Esophagus squamous epithelium (tissue), 5 donors: Measurements from ENCODE around the gene RTL10. TPM values are rescaled to one million over a fixed set of nuclear protein-coding genes. Genes with fewer than 3 reads are reported as not detected.

Source experiments
- DNase-seq: peaks from one replicate; lab custom pipeline; 2025; lab: John Stamatoyannopoulos, UW
- H3K27ac ChIP-seq, 4 donors: fragments of 200-600 bp; sonication (generic); one replicate each; pipeline ENCODE4 v1.5.1; 2016 to 2019; ENCODE audit warnings: mild to moderate bottlenecking in 1 of 4
- H3K27me3 ChIP-seq, 4 donors: fragments of 200-600 bp; sonication (generic); 1 replicate in 3 of 4; 2 replicates in 1 of 4; pipeline versions ENCODE4 v1.5.1 to v1.6.0; 2017 to 2021; ENCODE audit warnings: antibody characterized with exemption in 1 of 4
- H3K36me3 ChIP-seq, 3 donors: fragments of 200-600 bp; sonication (generic); one replicate each; pipeline ENCODE4 v1.5.1; 2016 to 2019
- H3K4me1 ChIP-seq, 3 donors: fragments of 200-600 bp; sonication (generic); one replicate each; pipeline ENCODE4 v1.5.1; 2017 to 2019
- H3K4me3 ChIP-seq, 4 donors: fragments of 200-600 bp; sonication (generic); 1 replicate in 3 of 4; 2 replicates in 1 of 4; pipeline ENCODE4 v1.5.1; 2016 to 2019; ENCODE audit warnings: mild to moderate bottlenecking in 2 of 4, moderate library complexity in 1 of 4
- H3K9me3 ChIP-seq, 3 donors: fragments of 200-600 bp; sonication (generic); one replicate each; pipeline ENCODE4 v1.5.1; 2016 to 2019
- CTCF ChIP-seq, 6 experiments: fragments of 450-650 bp in 4 of 6; fragments of 200-600 bp in 2 of 6; sonication (generic) in 2 of 6; IDR thresholded peaks; one replicate each; pipeline ENCODE4 v1.5.1; 2016 to 2019; ENCODE audit warnings: antibody characterized with exemption in 6 of 6, mild to moderate bottlenecking in 4 of 6, moderate library complexity in 4 of 6
- POLR2A ChIP-seq, 4 donors: fragments of 450-650 bp; IDR thresholded peaks; one replicate each; pipeline ENCODE4 v1.6.1; 2017; ENCODE audit warnings: antibody characterized with exemption in 4 of 4, mild to moderate bottlenecking in 4 of 4, moderate library complexity in 3 of 4
- WGBS, 2 donors: methylation state at CpG; one replicate each; pipeline ENCODE4 v1.1.5; 2018; 5-methylcytosine and 5-hydroxymethylcytosine counted together
- intact Hi-C: fragments of 100-400 bp; cut with DNase I; formaldehyde crosslinking; loops from one replicate; pipeline ENCODE4 v1.15.0; 2022
- total RNA-seq, 4 donors: library from RNA; depleted of rRNA; stranded (reverse); fragments of >200 nt; gene quantifications; one replicate each; pipeline ENCODE4 v1.1.0, GENCODE V29; 2016
- donor health status: DM: yes; HTN: yes; CAD: no.

The RTL10 gene
- total RNA-seq, 4 donors from 2014 or later = 9.4 to 18.2 (median 11.4) TPM

- Histone ChIP-seq H3K4me1 (peaks cover 12 to 56% (median 25%) of the 10 kb centered on the region in 3 donors), H3K36me3 (peaks cover 0 to 19% (median 0%) of the 10 kb centered on the region in 3 donors), H3K27me3 (no peaks in the 10 kb centered on the region), H3K4me3 (no peak overlapping the region), H3K9me3 (no peaks in the 10 kb centered on the region), H3K27ac (peak overlapping the region in 2 of 4 donors; percentile 0 to 26)
- 88 to 99% methylated on average over 6 to 10 of the region's 26 CpGs for WGBS, 2 donors
- intact Hi-C loops = no loop called here
- no peak for DNase-seq
- TF ChIP-seq POLR2A (IDR thresholded peaks at IDR 0.05) (no peak), CTCF (IDR thresholded peaks at IDR 0.05) (no peak)
These were observed 28.0 kb upstream of the RTL10 start for GRCh38 chr22:19882446-19883381.

GRCh38 chr22:19880786-19881569 is 26.3 kb upstream of the RTL10 start:
- H3K27me3 ChIP-seq = no peaks in the 10 kb centered on the region
- H3K4me1 ChIP-seq = peaks cover 5 to 43% (median 18%) of the 10 kb centered on the region in 3 donors
- peak overlapping the region in 1 of 4 donors; percentile 35 for H3K4me3 ChIP-seq
- H3K9me3 ChIP-seq = no peaks in the 10 kb centered on the region
- 28 to 43% methylated on average over 20 to 25 of the region's 27 CpGs for WGBS, 2 donors
- TF ChIP-seq POLR2A (IDR thresholded peaks at IDR 0.05) (no peak), CTCF (IDR thresholded peaks at IDR 0.05) (no peak)
- intact Hi-C loops = no loop called here
- peak overlapping the region in 2 of 4 donors; percentile 15 to 41 for H3K27ac ChIP-seq
- DNase-seq = no peak
- H3K36me3 ChIP-seq = peaks cover 0 to 35% (median 0%) of the 10 kb centered on the region in 3 donors

- no peak for TF ChIP-seq POLR2A (IDR thresholded peaks at IDR 0.05)
- no peak for TF ChIP-seq CTCF (IDR thresholded peaks at IDR 0.05)
- DNase-seq = no peak
- Histone ChIP-seq H3K9me3 (no peaks in the 10 kb centered on the region), H3K27ac (peak overlapping the region in 1 of 4 donors; percentile 15), H3K4me3 (no peak overlapping the region), H3K27me3 (no peaks in the 10 kb centered on the region), H3K4me1 (peaks cover 6 to 49% (median 19%) of the 10 kb centered on the region in 3 donors), H3K36me3 (peaks cover 0 to 35% (median 0%) of the 10 kb centered on the region in 3 donors)
- intact Hi-C loops = no loop called here
- 91 to 100% methylated on average over 1 to 11 of the region's 34 CpGs for WGBS, 2 donors
These were observed 25.5 kb upstream of the RTL10 start for GRCh38 chr22:19879992-19880785.

- Histone ChIP-seq H3K36me3 (peaks cover 0 to 35% (median 0%) of the 10 kb centered on the region in 3 donors), H3K27me3 (no peaks in the 10 kb centered on the region), H3K4me1 (peaks cover 11 to 55% (median 24%) of the 10 kb centered on the region in 3 donors), H3K27ac (no peak overlapping the region), H3K9me3 (no peaks in the 10 kb centered on the region), H3K4me3 (no peak overlapping the region)
- no peak for TF ChIP-seq CTCF (IDR thresholded peaks at IDR 0.05)
- no peak for TF ChIP-seq POLR2A (IDR thresholded peaks at IDR 0.05)
- no peak for DNase-seq
- 73% methylated on average over 3 of the region's 4 CpGs; no CpG with 5 or more reads in 1 of the 2 donors for WGBS, 2 donors
- intact Hi-C loops = no loop called here
These were observed 24.9 kb upstream of the RTL10 start for GRCh38 chr22:19879643-19879991.
